Measurements from ENCODE around the gene SULT4A1. TPM values are rescaled to one million over a fixed set of nuclear protein-coding genes. Genes with fewer than 3 reads are reported as not detected.

SULT4A1 gene
- total RNA-seq, 2 donors from 2014 or later = not detected

DNA sequence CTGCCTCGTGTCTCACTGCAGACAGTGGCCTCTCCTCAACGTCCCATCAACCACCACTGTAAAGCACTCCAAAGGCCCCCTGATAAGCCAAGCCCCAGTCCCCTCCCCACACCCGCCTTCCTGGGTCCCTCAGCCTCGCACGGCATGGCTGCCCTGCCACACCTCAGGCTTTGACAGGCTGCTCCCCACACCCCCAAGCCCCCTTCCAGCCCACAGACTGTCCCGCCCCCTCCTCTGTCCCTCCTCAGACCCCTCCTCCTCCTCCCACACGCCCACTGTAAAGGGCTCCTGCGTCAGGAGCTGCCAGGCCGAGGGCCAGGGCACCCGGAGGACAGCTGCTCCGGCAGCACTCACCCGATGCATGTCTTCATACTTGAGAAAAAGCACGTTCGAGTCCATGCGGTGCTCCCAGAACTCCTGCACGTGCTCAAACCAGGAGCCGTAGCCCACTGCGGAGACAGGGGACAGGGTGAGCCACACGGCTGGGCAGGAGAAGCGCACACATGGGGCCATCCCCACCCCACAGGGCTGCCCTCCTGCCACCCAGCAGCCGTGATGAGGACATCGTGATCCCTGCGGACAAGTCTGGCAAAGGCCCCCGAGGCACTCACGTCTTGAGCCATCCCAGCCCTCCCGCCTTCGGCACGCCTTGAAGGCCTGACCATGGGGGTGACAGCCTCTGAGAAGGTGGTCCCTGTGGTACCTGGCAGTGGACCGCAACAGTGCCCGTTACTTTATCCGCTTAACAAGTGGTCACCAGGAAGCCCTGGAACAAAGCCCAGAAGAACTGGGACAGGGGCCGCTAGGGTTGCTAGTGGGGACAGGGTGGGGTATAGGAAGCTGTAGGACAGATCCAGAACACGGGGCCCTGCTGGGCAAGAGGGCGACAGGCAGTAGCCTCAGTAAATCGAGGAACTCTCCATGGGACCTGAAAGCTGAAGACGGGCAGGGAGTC is 28.8 kb downstream of the SULT4A1 start:
- H3K9me3 ChIP-seq = no peaks in the 10 kb centered on the region
- H3K27ac ChIP-seq = no peak overlapping the region
- ATAC-seq (ENCODE audit: insufficient number of reproducible peaks, low FRiP score, low read depth) = no peak

DNA sequence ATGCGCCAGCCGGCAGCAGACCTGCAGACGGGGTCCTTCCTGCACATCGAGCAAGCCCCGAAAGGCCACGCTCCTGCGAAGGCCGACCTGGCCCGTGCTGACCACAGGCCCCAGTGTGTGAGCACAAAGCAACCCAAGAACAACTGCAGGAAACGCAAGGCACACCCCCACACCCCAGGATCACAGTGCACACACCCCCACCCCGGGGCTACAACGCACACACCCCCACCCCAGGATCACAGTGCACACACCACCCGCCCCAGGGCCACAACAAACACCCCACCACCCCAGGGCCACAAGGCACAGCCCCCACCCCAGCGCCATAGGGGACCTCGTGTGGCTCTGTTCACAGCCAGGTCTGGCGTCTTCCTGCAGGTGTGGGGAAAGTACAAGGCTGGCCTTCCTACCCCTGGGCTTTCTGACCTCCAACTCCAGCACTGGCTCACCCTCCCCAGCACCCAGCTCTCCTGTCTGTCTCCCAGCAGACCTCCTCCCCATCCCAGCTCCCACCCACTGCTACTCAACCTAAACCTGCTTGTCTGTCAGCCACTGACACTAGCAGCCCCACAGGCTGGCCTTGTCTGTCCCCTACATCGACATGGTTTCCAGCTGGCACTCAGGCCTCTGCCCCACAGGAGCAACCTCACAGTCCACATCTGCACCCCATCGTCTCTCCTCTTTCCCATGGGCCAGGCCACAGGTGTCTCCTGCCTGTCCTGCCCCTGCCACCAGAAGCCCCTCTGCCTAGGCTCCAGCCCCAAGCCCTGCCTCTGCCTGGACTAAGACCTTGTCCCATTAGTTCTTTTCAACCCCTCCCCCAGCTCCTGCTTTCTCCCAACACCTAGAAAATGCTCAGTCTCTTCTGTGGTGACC is 29.7 kb downstream of the SULT4A1 start:
- Histone ChIP-seq H3K9me3 (no peaks in the 10 kb centered on the region), H3K27me3 (replicated peaks; ENCODE audit: insufficient read depth) (no peaks in the 10 kb centered on the region), H3K36me3 (no peaks in the 10 kb centered on the region), H3K4me1 (ENCODE audit: control insufficient read depth in 1 of 2, low read depth in 2 of 2) (peaks cover 0 to 5% of the 10 kb centered on the region in 2 donors), H3K27ac (no peak overlapping the region), H3K4me3 (no peak overlapping the region)
- ATAC-seq (ENCODE audit: insufficient number of reproducible peaks, low FRiP score, low read depth) (no peak), DNase-seq (ENCODE audit: low spot score) (no peak)
- TF ChIP-seq, protein P1, sequence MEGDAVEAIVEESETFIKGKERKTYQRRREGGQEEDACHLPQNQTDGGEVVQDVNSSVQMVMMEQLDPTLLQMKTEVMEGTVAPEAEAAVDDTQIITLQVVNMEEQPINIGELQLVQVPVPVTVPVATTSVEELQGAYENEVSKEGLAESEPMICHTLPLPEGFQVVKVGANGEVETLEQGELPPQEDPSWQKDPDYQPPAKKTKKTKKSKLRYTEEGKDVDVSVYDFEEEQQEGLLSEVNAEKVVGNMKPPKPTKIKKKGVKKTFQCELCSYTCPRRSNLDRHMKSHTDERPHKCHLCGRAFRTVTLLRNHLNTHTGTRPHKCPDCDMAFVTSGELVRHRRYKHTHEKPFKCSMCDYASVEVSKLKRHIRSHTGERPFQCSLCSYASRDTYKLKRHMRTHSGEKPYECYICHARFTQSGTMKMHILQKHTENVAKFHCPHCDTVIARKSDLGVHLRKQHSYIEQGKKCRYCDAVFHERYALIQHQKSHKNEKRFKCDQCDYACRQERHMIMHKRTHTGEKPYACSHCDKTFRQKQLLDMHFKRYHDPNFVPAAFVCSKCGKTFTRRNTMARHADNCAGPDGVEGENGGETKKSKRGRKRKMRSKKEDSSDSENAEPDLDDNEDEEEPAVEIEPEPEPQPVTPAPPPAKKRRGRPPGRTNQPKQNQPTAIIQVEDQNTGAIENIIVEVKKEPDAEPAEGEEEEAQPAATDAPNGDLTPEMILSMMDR (IDR thresholded peaks at IDR 0.05) = no peak

More for the DNA sequence above, 28.8 kb downstream of the SULT4A1 start:
- Histone ChIP-seq H3K27me3 (replicated peaks; ENCODE audit: insufficient read depth) (no peaks in the 10 kb centered on the region), H3K4me3 (no peak overlapping the region), H3K36me3 (no peaks in the 10 kb centered on the region), H3K4me1 (ENCODE audit: control insufficient read depth in 1 of 2, low read depth in 2 of 2) (peaks cover 0 to 5% of the 10 kb centered on the region in 2 donors)
- no peak for DNase-seq (ENCODE audit: low spot score)
- TF ChIP-seq, protein P1 (IDR thresholded peaks at IDR 0.05) = no peak

DNA sequence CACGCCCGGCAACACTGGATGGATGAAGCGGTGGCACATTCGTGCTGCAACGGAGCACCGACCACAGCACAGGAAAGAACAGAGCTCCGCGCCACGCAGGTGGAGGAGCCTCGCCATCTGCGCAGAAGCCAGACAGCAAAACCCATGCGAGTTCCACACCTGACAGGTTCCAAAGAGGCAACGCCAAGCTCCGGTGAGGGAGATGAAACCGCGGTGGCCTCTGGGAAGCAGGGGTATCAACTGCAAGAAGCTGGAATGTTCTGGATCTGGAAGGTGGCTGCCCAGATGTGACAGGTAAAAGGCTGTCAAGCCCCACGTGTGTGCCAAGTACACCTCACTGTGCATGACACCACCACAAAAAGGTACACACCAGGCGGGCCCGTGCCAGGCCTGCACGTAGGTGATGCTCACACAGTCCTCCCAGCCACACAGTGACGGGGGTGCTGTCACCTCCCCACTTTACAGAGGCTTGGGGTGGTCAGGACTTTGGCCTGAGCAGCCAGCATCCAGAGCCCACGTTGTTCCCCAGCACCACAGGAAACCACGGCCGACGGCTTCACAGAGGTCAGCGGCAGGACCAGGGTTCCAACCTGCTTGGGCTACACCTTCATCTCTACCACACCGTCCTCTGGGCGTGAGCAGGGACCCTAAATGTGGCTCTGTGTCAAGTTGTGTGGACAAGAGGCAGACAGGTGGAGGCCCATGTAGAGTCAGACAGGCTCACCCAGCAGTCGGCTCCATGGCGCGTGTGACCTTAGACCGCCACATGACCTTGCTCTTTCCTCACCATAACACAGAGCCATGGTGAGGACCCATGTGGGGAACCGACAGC is 30.5 kb downstream of the SULT4A1 start:
- TF ChIP-seq, protein P1 (IDR thresholded peaks at IDR 0.05) = no peak
- DNase-seq (ENCODE audit: low spot score) = no peak
- ATAC-seq (ENCODE audit: insufficient number of reproducible peaks, low FRiP score, low read depth) = no peak
- H3K27me3 ChIP-seq (replicated peaks; ENCODE audit: insufficient read depth) = no peaks in the 10 kb centered on the region
- H3K4me1 ChIP-seq (ENCODE audit: control insufficient read depth in 1 of 2, low read depth in 2 of 2) = peaks cover 0 to 11% of the 10 kb centered on the region in 2 donors
- H3K9me3 ChIP-seq = no peaks in the 10 kb centered on the region
- no peak overlapping the region for H3K4me3 ChIP-seq
- H3K36me3 ChIP-seq = no peaks in the 10 kb centered on the region
- H3K27ac ChIP-seq = no peak overlapping the region

DNA sequence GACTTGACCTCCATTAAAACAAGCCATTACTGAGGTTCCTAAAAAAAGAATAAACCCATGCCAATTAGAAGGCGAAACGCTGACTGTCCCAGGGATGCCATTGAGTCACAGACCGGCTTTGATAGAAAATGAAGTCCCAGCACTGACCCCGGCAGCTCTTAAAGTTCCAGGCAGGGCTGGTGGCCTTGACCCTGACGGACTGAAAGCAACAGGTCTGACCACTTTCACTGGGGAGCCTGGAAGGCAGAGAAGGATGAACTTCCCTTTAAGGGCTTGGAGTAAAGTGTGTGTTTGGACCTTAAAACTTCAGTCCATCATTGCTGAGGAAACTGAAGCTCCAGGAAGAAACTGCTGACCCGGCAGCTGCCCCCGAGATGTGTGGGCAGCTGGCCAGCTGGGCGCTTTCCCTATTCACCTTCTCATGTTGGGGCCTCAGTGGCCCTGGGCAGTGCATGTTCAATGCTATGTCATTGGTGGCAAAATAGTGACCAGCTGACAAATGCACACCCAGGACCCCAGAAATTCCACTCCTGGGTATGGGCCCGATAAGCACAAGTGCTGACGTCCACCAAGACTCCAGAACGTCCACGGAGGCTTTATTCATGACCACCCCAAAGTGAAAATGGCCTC is 31.3 kb downstream of the SULT4A1 start:
- Histone ChIP-seq H3K36me3 (no peaks in the 10 kb centered on the region), H3K9me3 (no peaks in the 10 kb centered on the region), H3K27me3 (replicated peaks; ENCODE audit: insufficient read depth) (no peaks in the 10 kb centered on the region), H3K4me1 (ENCODE audit: control insufficient read depth in 1 of 2, low read depth in 2 of 2) (peaks cover 0 to 12% of the 10 kb centered on the region in 2 donors), H3K27ac (no peak overlapping the region), H3K4me3 (no peak overlapping the region)
- TF ChIP-seq, protein P1 (IDR thresholded peaks at IDR 0.05) = no peak
- ATAC-seq (ENCODE audit: insufficient number of reproducible peaks, low FRiP score, low read depth) (no peak), DNase-seq (ENCODE audit: low spot score) (no peak)
